Measurements from ENCODE around the gene CAPN5. TPM values are rescaled to one million over a fixed set of nuclear protein-coding genes. Genes with fewer than 3 reads are reported as not detected.

The CAPN5 gene
- total RNA-seq, 3 donors from 2014 or later: 2.8 to 6.1 (median 3.6) TPM

DNA sequence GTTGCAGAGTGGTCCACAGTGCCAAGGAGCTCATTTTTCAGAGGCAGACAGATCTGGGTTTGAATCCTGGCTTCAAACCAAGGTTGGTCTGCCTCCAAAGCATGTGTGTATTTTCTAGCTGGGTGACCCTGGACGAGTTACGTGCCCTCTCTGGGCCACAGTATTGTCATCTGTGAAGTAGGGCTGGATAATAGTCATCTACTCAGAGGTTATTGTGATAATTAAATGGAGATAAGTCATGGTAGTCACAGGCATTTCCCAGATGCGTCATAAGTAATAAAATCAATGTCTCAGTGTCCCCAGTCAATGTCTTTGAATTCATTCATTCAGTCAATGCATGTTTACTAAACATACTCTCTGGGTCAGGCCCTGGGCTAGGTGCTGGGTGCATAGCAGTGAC lies 44.5 kb downstream of the CAPN5 start:
- no peak for DNase-seq (ENCODE audit: low spot score in 2 of 2)
- Histone ChIP-seq H3K9me3 (no peaks in the 10 kb centered on the region), H3K4me3 (no peak overlapping the region), H3K27ac (no peak overlapping the region), H3K27me3 (no peaks in the 10 kb centered on the region), H3K36me3 (no peaks in the 10 kb centered on the region), H3K4me1 (no peaks in the 10 kb centered on the region)
- intact Hi-C loops (cut with DNase I; ENCODE audit: low total_unique reads): no loop called here
- no peak for TF ChIP-seq CTCF (IDR thresholded peaks at IDR 0.05)
- no peak for TF ChIP-seq POLR2A (IDR thresholded peaks at IDR 0.05)
- no peak for TF ChIP-seq POLR2AphosphoS5 (IDR thresholded peaks at IDR 0.05)

GRCh38 chr11:77111946-77112345 lies 45.2 kb downstream of the CAPN5 start:
- Histone ChIP-seq H3K36me3 (no peaks in the 10 kb centered on the region), H3K27ac (no peak overlapping the region), H3K27me3 (no peaks in the 10 kb centered on the region)

GRCh38 chr11:77112641-77113381 lies 46.0 kb downstream of the CAPN5 start:
- intact Hi-C loops (cut with DNase I; ENCODE audit: low total_unique reads): no loop called here
- Histone ChIP-seq H3K9me3 (no peaks in the 10 kb centered on the region), H3K36me3 (no peaks in the 10 kb centered on the region), H3K27me3 (no peaks in the 10 kb centered on the region), H3K27ac (no peak overlapping the region), H3K4me3 (no peak overlapping the region), H3K4me1 (no peaks in the 10 kb centered on the region)
- no peak for TF ChIP-seq POLR2A (IDR thresholded peaks at IDR 0.05)
- TF ChIP-seq POLR2AphosphoS5 (IDR thresholded peaks at IDR 0.05): no peak
- no peak for DNase-seq (ENCODE audit: low spot score in 2 of 2)

More at GRCh38 chr11:77111946-77112345, 45.2 kb downstream of the CAPN5 start:
- Histone ChIP-seq H3K9me3 (no peaks in the 10 kb centered on the region), H3K4me1 (no peaks in the 10 kb centered on the region), H3K4me3 (no peak overlapping the region)
- TF ChIP-seq CTCF (IDR thresholded peaks at IDR 0.05) (no peak), POLR2AphosphoS5 (IDR thresholded peaks at IDR 0.05) (no peak), POLR2A (IDR thresholded peaks at IDR 0.05) (no peak)
- DNase-seq (ENCODE audit: low spot score in 2 of 2): no peak
- intact Hi-C loops (cut with DNase I; ENCODE audit: low total_unique reads): no loop called here

DNA sequence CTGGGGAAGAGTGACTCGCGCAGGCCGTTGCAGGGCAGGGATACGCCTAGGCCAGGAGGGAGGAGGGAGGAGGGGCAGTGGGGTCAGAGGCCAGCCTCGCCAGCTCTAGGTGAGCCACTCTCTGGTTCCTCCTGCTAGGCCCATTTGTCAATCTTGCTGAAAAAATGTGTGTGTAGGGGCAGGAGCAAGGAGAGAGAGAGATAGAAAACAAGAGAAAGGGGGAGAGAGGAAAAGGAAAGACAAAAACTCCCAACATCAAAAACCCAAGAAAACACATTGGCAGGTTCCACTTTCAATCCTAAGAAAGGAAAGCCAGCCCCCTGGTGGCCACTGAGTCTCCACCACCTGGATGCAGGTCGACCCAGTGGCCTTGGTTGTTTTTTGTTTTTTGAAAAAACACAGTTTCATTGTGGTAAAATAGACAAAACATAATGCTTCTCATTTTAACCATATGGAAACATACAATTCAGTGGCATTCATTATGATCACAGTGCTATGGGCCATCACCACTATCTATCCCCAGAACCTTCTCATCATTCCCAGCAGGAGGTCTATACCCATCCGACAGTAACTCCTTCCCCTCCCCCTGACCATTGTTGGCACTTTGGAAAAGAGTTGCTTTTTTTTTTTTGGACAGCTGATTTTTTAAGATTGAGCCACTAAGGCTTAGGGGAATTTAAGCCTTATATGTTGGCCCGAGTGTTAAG lies 46.8 kb downstream of the CAPN5 start:
- H3K9me3 ChIP-seq: no peaks in the 10 kb centered on the region
- no peak overlapping the region for H3K27ac ChIP-seq
- H3K36me3 ChIP-seq: no peaks in the 10 kb centered on the region
- no peak overlapping the region for H3K4me3 ChIP-seq
- TF ChIP-seq POLR2A (IDR thresholded peaks at IDR 0.05) (no peak), CTCF (IDR thresholded peaks at IDR 0.05) (peak in 1 of 3 donors; percentile 17), POLR2AphosphoS5 (IDR thresholded peaks at IDR 0.05) (no peak)
- DNase-seq (ENCODE audit: low spot score in 2 of 2): no peak
- H3K4me1 ChIP-seq: no peaks in the 10 kb centered on the region
- intact Hi-C loops (cut with DNase I; ENCODE audit: low total_unique reads): no loop called here
- no peaks in the 10 kb centered on the region for H3K27me3 ChIP-seq

DNA sequence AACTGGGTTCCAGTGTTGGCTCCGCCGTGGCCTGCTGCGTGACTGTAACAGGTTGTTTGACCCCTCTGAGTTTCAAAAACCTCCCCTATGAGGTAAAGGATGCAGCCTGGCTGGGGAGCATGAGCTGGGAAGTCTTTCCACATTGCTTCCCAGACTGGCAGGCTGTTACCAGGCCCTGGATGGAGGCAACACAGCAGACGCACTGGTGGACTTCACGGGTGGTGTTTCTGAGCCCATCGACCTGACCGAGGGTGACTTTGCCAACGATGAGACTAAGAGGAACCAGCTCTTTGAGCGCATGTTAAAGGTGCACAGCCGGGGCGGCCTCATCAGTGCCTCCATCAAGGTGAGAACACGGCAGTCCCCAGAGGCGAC lies 47.3 kb downstream of the CAPN5 start:
- no peak overlapping the region for H3K4me3 ChIP-seq
- intact Hi-C loops (cut with DNase I; ENCODE audit: low total_unique reads): no loop called here
- no peaks in the 10 kb centered on the region for H3K27me3 ChIP-seq

More for the DNA sequence above, 47.3 kb downstream of the CAPN5 start:
- Histone ChIP-seq H3K36me3 (no peaks in the 10 kb centered on the region), H3K27ac (no peak overlapping the region), H3K9me3 (no peaks in the 10 kb centered on the region), H3K4me1 (no peaks in the 10 kb centered on the region)
- no peak for DNase-seq (ENCODE audit: low spot score in 2 of 2)
- no peak for TF ChIP-seq CTCF (IDR thresholded peaks at IDR 0.05)
- no peak for TF ChIP-seq POLR2AphosphoS5 (IDR thresholded peaks at IDR 0.05)
- no peak for TF ChIP-seq POLR2A (IDR thresholded peaks at IDR 0.05)
